Peyer's patch (tissue), 4 donors: ENCODE data around the gene SNX21.

Experiments used
- CTCF ChIP-seq, 6 experiments: fragments of 450-650 bp in 4 of 6; fragments of 200-600 bp in 2 of 6; sonication (generic) in 1 of 6; IDR thresholded peaks; one replicate each; pipeline ENCODE4 v1.5.1; 2017 to 2019; ENCODE audit warnings: antibody characterized with exemption in 6 of 6, mild to moderate bottlenecking in 3 of 6, moderate library complexity in 1 of 6
- POLR2A ChIP-seq, 2 donors: fragments of 450-650 bp; IDR thresholded peaks; one replicate each; pipeline ENCODE4 v1.5.1; 2017; ENCODE audit warnings: antibody characterized with exemption in 2 of 2, mild to moderate bottlenecking in 2 of 2, moderate library complexity in 2 of 2

DNA sequence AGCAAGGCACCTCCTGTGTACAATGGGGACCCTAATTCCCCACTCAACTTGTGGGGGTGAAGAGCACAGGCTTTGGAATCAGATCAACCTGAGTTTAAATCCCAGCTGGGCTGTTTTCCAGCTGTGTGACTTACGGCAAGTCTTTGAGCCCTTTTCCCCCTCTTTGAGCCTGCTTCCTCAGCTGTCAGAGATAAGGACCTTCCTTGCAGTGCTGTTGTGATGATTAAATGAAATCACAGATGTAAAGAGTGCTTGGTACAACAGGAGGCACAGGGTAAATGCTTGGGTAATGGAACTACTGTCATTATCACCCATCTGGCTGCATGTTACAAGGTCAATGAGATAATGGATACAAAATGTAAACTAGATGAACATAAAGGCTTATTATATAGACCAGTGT lies 3.2 kb downstream of the SNX21 start:
- TF ChIP-seq CTCF (IDR thresholded peaks at IDR 0.05) = no peak
- TF ChIP-seq POLR2A (IDR thresholded peaks at IDR 0.05) = no peak
